Gastroesophageal sphincter (tissue), 3 donors: ENCODE data around the gene ACBD6.

Experiments used
- EP300 ChIP-seq: sonication (generic); formaldehyde crosslinking; IDR thresholded peaks from one replicate; pipeline ENCODE4 v1.6.1; 2017; ENCODE audit warnings: antibody characterized with exemption, mild to moderate bottlenecking
- POLR2A ChIP-seq, 2 donors: fragments of 450-650 bp; IDR thresholded peaks; one replicate each; pipeline ENCODE4 v1.6.1; 2017; ENCODE audit warnings: antibody characterized with exemption in 2 of 2, mild to moderate bottlenecking in 2 of 2, moderate library complexity in 1 of 2
- POLR2AphosphoS5 ChIP-seq: sonication (generic); formaldehyde crosslinking; IDR thresholded peaks from one replicate; pipeline ENCODE4 v1.6.1; 2017; ENCODE audit warnings: antibody characterized with exemption
- TF ChIP-seq, protein P1 (sequence below), 4 experiments: fragments of 200-600 bp in 2 of 4; fragments of 450-650 bp in 2 of 4; sonication (generic) in 1 of 4; IDR thresholded peaks; one replicate each; pipeline ENCODE4 v1.5.1; 2017 to 2019; ENCODE audit warnings: antibody characterized with exemption in 4 of 4, mild to moderate bottlenecking in 2 of 4, moderate library complexity in 2 of 4

- TF ChIP-seq, protein P1, sequence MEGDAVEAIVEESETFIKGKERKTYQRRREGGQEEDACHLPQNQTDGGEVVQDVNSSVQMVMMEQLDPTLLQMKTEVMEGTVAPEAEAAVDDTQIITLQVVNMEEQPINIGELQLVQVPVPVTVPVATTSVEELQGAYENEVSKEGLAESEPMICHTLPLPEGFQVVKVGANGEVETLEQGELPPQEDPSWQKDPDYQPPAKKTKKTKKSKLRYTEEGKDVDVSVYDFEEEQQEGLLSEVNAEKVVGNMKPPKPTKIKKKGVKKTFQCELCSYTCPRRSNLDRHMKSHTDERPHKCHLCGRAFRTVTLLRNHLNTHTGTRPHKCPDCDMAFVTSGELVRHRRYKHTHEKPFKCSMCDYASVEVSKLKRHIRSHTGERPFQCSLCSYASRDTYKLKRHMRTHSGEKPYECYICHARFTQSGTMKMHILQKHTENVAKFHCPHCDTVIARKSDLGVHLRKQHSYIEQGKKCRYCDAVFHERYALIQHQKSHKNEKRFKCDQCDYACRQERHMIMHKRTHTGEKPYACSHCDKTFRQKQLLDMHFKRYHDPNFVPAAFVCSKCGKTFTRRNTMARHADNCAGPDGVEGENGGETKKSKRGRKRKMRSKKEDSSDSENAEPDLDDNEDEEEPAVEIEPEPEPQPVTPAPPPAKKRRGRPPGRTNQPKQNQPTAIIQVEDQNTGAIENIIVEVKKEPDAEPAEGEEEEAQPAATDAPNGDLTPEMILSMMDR (IDR thresholded peaks at IDR 0.05) = no peak
- TF ChIP-seq POLR2A (IDR thresholded peaks at IDR 0.05) (no peak), EP300 (no peak), POLR2AphosphoS5 (no peak)
Observed at GRCh38 chr1:180525715-180526039, 23.3 kb upstream of the ACBD6 start.
